Panc1 (cell line): Measurements from ENCODE around the gene SLC49A4.

Source experiments
- POLR2AphosphoS5 ChIP-seq: IDR thresholded peaks from 2 replicates; pipeline ENCODE4 v1.6.1; 2012; ENCODE audit warnings: mild to moderate bottlenecking, low read depth, low read length, moderate library complexity
- TF ChIP-seq, protein P1 (sequence below): fragments of 450-650 bp; IDR thresholded peaks from 2 replicates; pipeline ENCODE4 v1.5.1; 2017; ENCODE audit warnings: mild to moderate bottlenecking
- TF ChIP-seq, protein P2 (sequence below), 2 experiments: IDR thresholded peaks; 2 replicates each; pipeline ENCODE4 v1.6.1; 2011 to 2012; ENCODE audit warnings: low read depth in 2 of 2, control low read depth in 1 of 2, low read length in 1 of 2, mild to moderate bottlenecking in 1 of 2, moderate library complexity in 1 of 2; ENCODE audit not compliant: insufficient read depth in 1 of 2

DNA sequence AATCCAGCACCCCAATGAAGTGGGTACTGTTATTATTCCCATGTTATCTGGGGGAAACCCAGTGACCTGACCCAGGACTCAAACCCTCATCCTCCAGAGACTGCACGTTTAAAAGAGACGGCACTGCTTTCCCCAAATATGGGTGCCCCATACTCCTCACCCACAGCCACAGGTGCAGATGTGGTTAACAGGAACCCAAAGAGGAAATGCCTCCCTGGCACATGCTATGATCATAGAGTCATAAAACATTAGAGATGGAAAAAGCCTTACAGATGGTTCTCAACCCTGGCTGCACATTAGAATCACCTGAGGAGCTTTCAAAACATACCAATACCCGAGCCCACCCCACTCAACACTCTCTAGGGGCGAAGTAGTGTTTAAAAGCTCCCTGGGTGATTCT lies 121.2 kb downstream of the SLC49A4 start:
- TF ChIP-seq, protein P1, sequence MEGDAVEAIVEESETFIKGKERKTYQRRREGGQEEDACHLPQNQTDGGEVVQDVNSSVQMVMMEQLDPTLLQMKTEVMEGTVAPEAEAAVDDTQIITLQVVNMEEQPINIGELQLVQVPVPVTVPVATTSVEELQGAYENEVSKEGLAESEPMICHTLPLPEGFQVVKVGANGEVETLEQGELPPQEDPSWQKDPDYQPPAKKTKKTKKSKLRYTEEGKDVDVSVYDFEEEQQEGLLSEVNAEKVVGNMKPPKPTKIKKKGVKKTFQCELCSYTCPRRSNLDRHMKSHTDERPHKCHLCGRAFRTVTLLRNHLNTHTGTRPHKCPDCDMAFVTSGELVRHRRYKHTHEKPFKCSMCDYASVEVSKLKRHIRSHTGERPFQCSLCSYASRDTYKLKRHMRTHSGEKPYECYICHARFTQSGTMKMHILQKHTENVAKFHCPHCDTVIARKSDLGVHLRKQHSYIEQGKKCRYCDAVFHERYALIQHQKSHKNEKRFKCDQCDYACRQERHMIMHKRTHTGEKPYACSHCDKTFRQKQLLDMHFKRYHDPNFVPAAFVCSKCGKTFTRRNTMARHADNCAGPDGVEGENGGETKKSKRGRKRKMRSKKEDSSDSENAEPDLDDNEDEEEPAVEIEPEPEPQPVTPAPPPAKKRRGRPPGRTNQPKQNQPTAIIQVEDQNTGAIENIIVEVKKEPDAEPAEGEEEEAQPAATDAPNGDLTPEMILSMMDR, result no peak
- no peak for TF ChIP-seq POLR2AphosphoS5
- TF ChIP-seq, protein P2, sequence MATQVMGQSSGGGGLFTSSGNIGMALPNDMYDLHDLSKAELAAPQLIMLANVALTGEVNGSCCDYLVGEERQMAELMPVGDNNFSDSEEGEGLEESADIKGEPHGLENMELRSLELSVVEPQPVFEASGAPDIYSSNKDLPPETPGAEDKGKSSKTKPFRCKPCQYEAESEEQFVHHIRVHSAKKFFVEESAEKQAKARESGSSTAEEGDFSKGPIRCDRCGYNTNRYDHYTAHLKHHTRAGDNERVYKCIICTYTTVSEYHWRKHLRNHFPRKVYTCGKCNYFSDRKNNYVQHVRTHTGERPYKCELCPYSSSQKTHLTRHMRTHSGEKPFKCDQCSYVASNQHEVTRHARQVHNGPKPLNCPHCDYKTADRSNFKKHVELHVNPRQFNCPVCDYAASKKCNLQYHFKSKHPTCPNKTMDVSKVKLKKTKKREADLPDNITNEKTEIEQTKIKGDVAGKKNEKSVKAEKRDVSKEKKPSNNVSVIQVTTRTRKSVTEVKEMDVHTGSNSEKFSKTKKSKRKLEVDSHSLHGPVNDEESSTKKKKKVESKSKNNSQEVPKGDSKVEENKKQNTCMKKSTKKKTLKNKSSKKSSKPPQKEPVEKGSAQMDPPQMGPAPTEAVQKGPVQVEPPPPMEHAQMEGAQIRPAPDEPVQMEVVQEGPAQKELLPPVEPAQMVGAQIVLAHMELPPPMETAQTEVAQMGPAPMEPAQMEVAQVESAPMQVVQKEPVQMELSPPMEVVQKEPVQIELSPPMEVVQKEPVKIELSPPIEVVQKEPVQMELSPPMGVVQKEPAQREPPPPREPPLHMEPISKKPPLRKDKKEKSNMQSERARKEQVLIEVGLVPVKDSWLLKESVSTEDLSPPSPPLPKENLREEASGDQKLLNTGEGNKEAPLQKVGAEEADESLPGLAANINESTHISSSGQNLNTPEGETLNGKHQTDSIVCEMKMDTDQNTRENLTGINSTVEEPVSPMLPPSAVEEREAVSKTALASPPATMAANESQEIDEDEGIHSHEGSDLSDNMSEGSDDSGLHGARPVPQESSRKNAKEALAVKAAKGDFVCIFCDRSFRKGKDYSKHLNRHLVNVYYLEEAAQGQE (IDR thresholded peaks at IDR 0.05; ENCODE audit: insufficient read depth in 1 of 2, low read depth in 2 of 2, low read length in 1 of 2), result no peak
